ENCODE results near the gene AGMO.

AGMO gene

GRCh38 chr7:15504351-15504750 lies 57.5 kb downstream of the AGMO start:
- no peak for DNase-seq (ENCODE audit: low read depth in 4 of 4, low spot score in 1 of 4)

DNA sequence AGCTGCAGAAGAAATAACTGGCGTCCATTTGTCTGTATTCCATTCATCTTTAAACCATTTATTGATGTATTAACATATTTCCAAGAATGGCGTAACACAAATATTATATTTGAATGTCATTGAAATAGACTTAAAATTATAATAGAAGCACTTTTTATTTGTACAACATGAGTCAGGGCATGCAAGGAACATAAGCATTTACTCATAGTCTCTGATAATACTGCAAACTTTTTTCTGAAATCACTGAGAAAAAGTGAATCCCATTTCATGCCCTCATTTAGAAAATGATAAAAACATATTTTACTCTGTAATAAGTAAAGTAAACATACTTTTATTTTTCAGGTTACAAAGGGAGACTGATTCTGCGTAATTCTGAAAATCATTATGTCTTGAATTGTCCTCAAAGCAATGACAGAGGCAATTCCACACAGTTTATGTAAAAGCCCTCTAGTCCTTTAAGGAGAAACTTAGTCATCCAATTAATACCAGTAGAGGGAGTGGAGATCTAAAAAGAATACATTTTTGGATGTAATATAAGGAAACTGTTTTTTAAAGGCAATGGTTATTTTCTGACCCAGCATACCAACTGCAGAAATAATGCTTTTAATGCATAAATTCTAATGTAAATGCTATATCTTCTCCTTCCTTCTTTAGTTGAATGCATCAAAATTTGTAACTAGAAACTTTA lies 58.1 kb downstream of the AGMO start:
- no peak for DNase-seq (ENCODE audit: low read depth in 4 of 4, low spot score in 1 of 4)

DNA sequence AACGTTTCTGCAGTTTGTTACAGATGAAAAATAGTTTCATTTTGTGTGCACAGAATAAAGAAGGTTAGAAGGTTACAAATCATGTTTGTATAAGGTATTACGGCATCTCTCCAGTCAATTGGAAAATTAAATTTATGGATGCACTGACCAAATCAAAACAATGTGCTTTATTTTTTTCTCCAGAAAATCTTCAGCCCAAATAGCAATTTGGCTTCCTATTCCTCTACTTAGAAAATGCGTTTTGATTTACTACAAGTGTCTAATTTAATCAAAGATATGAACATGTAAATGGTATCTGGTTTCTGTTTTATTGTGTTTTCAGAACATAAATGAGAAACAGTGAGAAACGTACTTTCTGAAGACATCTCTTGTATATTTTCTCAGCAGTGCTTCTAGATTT lies 63.4 kb downstream of the AGMO start:
- DNase-seq (ENCODE audit: low read depth in 4 of 4, low spot score in 1 of 4): no peak

DNA sequence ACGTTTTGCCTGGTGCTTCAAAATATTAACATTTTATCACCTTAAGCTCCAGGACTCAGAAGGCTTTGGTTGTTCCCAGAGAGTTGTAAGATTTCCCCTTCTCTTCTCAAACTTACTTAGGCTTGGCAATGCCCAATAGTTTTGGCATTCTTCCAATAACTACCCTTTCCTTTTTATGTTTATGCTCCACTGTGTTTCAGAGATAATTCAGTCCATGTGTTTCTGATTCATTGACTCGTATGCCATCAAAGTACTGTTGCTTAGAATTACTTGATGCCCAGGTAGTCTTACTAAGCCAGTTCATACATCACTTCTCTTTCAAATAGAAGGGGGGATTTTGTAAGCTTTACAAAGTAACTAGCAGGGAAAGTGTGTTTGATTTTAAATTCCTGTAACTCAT lies 66.6 kb downstream of the AGMO start:
- no peak for DNase-seq (ENCODE audit: low read depth in 4 of 4, low spot score in 1 of 4)

DNA sequence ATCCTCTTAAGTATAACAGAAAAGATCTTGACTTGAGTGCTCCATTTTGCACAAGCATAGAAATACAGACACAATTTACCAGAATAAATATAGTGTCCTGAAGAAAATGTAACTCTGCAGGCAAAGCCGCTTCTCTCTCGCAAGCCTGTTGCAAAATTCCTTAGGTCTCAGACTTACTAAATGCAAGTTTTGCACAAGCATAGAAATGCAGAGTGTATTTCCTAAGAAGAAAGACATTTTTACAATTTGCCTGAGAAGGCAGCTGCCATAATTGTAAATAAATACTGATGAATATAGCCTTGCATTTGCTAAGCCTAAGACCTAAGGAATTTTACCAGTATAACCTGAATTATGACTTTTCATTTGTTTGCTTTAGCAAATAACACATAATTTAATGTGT lies 67.1 kb downstream of the AGMO start:
- DNase-seq (ENCODE audit: low read depth in 4 of 4, low spot score in 1 of 4): no peak

DNA sequence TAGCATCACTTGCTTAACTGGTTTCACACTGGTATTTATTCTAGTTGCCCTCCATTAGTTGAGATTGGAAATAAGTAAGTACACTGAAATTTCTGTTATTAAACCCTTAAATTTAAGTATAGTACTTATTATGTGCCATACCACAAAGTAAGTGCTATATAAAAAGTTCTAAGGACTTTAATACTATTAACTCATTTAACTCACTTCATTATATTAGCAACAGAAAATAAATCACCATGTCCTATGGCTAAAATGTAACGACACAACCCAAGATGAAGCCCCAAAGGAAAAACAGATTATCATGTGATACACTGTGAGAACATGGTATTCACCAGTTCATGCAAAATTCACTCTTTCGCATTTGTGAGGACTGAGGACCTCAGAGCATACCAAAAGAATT lies 70.5 kb downstream of the AGMO start:
- no peak for DNase-seq (ENCODE audit: low read depth in 4 of 4, low spot score in 1 of 4)

DNA sequence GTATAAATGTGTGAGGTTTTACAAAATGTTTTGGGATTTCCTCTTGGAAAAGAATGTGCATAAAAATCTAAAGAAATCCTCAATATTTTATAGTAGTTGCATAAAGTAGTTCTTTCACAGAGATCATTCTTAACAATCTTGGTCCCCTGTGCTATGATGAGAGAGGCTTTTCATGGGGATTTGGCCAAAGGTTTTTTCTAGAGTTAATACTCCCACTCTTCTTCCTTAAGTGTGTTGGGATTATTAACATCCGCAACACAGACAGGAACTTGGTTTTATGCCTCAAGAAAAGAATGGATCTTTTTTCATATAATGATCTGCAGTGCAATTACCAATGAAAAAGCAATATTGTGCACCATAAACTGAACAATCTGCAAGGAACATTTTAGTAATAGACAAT lies 71.5 kb downstream of the AGMO start:
- no peak for DNase-seq (ENCODE audit: low read depth in 4 of 4, low spot score in 1 of 4)

- DNase-seq (ENCODE audit: low read depth in 4 of 4, low spot score in 1 of 4): no peak
These were observed 72.0 kb downstream of the AGMO start for GRCh38 chr7:15489861-15490260.

- no peak for DNase-seq (ENCODE audit: low read depth in 4 of 4, low spot score in 1 of 4)
These were observed 72.4 kb downstream of the AGMO start for GRCh38 chr7:15489383-15489782.

DNA sequence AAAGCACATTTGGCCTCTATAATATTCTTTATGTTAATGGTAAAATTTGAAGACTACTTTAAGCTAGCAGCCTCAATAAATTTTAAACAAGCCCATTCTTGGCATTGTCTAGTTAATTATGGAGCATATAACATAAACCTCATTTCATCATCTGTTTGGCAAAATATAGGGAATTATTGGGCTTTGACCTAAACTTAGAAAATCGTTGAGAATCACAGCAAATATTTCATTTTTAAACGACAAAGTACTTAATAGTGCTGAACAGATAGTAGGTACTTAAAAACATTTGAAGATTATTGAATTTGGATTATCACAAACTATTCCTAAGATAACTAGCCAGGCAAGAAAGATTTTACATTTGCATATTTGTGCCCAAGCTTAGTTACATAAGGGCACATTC lies 73.4 kb downstream of the AGMO start:
- no peak for DNase-seq (ENCODE audit: low read depth in 4 of 4, low spot score in 1 of 4)

GRCh38 chr7:15487896-15488295 lies 73.9 kb downstream of the AGMO start:
- no peak for DNase-seq (ENCODE audit: low read depth in 4 of 4, low spot score in 1 of 4)

GRCh38 chr7:15485998-15486397 lies 75.8 kb downstream of the AGMO start:
- DNase-seq (ENCODE audit: low read depth in 4 of 4, low spot score in 1 of 4): no peak

DNA sequence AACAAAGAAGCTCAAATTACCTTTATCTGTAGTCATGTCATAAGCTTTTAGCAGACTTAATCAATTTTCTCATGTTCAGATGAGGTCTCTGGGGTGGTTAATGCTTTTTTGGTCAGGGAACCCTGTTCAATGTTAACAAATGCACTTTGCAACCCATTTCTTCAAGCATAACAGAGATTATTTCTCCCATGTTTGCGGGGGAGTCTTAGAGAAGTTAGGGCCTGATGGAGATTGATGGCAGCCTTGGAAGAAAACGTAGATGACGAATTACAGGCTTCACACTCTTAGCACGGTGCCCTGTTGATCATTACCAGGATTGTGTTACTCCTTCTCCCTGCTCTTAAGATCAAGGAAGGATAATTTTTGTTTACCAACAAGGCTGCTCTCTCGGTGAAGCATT lies 76.4 kb downstream of the AGMO start:
- DNase-seq (ENCODE audit: low read depth in 4 of 4, low spot score in 1 of 4): no peak

DNA sequence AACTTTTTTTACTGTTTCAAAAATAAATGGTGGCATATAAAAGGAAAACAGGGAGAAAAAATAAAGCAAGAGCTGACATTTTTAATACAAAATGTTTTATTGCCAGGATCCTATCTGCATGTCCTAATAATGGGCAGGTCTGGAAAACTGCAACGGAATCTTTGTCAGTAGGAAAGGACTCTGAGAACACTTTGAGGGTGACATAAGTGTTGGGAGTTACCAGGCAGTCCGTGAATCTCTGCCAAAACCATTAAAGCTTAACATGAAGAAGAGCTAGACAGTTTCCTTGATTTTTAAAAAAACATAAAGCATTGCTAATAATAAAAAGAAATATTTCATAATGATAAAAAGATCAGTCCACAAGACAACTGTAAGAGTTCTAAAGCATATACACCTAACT lies 80.7 kb downstream of the AGMO start:
- DNase-seq (ENCODE audit: low read depth in 4 of 4, low spot score in 1 of 4): no peak

DNA sequence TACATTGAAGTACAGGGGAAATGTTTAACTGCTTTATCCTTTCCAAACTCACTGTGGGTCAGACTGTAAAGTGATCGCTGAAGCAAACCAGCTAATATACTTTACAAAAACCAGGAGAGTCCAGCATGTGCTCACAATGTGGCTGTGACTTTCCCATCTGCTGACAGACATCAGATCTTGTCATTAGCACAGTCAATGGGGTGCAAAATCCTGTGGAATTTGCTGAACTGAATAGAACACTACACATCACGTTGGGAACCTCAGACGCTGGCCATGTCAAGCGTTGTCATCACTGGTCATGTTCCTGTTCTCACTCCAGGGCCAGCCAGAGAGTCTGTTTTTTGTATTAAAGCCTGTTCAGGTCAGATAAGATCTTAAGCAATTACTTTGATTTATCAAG lies 83.4 kb downstream of the AGMO start:
- no peak for DNase-seq (ENCODE audit: low read depth in 4 of 4, low spot score in 1 of 4)

GRCh38 chr7:15476531-15476918 lies 85.3 kb downstream of the AGMO start:
- DNase-seq (ENCODE audit: low read depth in 4 of 4, low spot score in 1 of 4): no peak

GRCh38 chr7:15475808-15476530 lies 85.8 kb downstream of the AGMO start:
- DNase-seq (ENCODE audit: low read depth in 4 of 4, low spot score in 1 of 4): no peak

- no peak for DNase-seq (ENCODE audit: low read depth in 4 of 4, low spot score in 1 of 4)
These were observed 90.2 kb downstream of the AGMO start for GRCh38 chr7:15471669-15471950.

GRCh38 chr7:15470825-15471668 lies 90.8 kb downstream of the AGMO start:
- DNase-seq (ENCODE audit: low read depth in 4 of 4, low spot score in 1 of 4): no peak

DNA sequence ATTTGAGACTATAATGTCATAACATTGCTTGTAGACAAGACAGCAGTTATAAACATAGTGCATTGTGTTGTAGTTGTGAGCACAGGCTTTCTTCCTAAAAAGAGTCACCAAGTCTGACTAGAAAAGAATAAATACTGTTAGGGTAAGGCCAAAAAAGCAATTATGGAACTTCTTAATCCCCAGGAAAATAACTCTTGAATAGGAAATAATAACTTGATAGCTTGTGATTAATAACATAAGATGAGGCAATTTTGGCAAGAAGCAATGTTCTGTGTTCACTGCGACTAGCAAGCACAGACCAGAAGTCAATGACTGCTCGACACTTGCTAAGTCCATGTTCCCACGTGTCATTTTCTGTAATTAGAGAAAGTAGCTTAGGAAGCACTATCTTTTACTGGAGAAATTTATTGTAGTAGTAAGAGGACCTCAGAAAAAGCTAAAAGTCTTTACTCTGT lies 97.1 kb downstream of the AGMO start:
- DNase-seq (ENCODE audit: low read depth in 4 of 4, low spot score in 1 of 4): no peak

DNA sequence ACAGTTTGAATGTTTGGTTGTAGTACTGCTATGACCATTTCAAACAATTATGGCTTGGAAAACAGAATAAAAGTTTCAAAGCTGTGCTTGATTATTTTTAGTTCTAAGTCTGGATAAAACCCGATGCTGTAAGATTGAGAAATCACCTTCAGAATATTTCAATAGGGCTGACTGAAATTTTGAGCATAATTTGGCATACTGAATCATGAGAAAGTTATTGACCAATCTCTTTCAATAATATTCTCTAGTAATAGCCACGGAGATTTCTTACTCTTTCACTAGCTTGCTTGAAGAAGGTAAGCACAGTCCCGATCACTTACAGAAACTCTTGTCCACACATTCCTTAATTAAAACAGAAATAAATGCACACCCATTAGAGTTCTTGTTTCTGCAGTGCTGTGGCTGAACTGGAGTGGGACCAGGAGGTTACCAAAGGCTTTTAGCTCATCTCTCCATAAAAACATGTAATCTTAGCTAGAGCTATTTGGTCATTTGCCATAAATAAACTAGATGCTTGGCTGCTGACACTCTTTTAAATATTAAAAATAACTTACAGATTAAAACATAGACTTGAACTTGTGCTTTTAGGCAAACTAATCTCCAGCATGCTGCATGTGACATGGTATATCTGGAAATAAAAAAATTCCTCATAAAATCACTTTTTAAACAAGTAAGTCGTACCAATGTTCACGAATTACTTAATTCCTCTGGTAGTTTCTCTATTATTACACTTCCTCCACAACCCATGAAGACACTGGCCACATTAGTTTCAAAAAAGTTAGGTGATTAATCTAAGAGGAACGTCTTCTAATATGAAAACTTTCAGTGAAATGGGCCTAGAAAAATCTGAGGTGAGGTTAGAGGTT lies 97.8 kb downstream of the AGMO start:
- no peak for DNase-seq (ENCODE audit: low read depth in 4 of 4, low spot score in 1 of 4)

Measured in stimulated activated CD4-positive, alpha-beta T cell treated with anti-CD3 and anti-CD28 coated beads, Interleukin-1b, Interleukin-23, amount 100 ng/mL, for 24 hours (primary cell).